ENCODE data around the gene CACNG8.

GRCh38 chr19:53936029-53936428, 26.7 kb upstream of the CACNG8 start:
- TF ChIP-seq EP300 (IDR thresholded peaks at IDR 0.05; ENCODE audit: borderline replicate concordance in 1 of 2, low read depth in 1 of 2, low read length in 1 of 2) = no peak
- TF ChIP-seq USF2 (IDR thresholded peaks at IDR 0.05; ENCODE audit: borderline replicate concordance, low read depth, low read length) = no peak
- no peak for TF ChIP-seq CTCF (IDR thresholded peaks at IDR 0.05)
- no peak for TF ChIP-seq CHD2 (IDR thresholded peaks at IDR 0.05; ENCODE audit: low read length, partially characterized antibody)
- TF ChIP-seq ELF1 (IDR thresholded peaks at IDR 0.05) = no peak
- no peak for TF ChIP-seq PBX3 (IDR thresholded peaks at IDR 0.05)
- no peak for TF ChIP-seq NFIC (IDR thresholded peaks at IDR 0.05; ENCODE audit: borderline replicate concordance)
- no peak for TF ChIP-seq FOXJ3 (CRISPR knock-in tag; IDR thresholded peaks at IDR 0.05)
- no peak for TF ChIP-seq TAF1 (IDR thresholded peaks at IDR 0.05; ENCODE audit: borderline replicate concordance, low read depth, low read length)
- no peak for TF ChIP-seq GABPA (IDR thresholded peaks at IDR 0.05; ENCODE audit: low read depth)
- no peak for TF ChIP-seq MAX (IDR thresholded peaks at IDR 0.05; ENCODE audit: low read depth)
- no peak for TF ChIP-seq POLR2AphosphoS5 (IDR thresholded peaks at IDR 0.05; ENCODE audit: low read depth, low read length)
- TF ChIP-seq ZBTB33 (IDR thresholded peaks at IDR 0.05; ENCODE audit: borderline replicate concordance, low read depth) = no peak

All from SK-N-SH (cell line).